ENCODE data around the gene MROH7.

Gene MROH7

GRCh38 chr1:54728027-54728426 is 86.4 kb downstream of the MROH7 start:
- TF ChIP-seq ZNF571 (tag by site-specific recombination; IDR thresholded peaks at IDR 0.05) (no peak), ZNF146 (tag by site-specific recombination; IDR thresholded peaks at IDR 0.05) (no peak), TCF7L2 (IDR thresholded peaks at IDR 0.05; ENCODE audit: borderline replicate concordance, low read depth, low read length) (no peak), ZNF175 (tag by site-specific recombination; IDR thresholded peaks at IDR 0.05) (no peak), ZNF10 (tag by site-specific recombination; IDR thresholded peaks at IDR 0.05) (no peak), TRIM28 (IDR thresholded peaks at IDR 0.05; ENCODE audit: borderline replicate concordance, low read length) (no peak), ZNF580 (tag by site-specific recombination; IDR thresholded peaks at IDR 0.05) (no peak), ZSCAN30 (tag by site-specific recombination; IDR thresholded peaks at IDR 0.05) (peak; percentile 65; the same call in 1 of the 2 replicates), ZNF670 (tag by site-specific recombination; IDR thresholded peaks at IDR 0.05; ENCODE audit: low read depth) (no peak), ZNF513 (tag by site-specific recombination; IDR thresholded peaks at IDR 0.05) (no peak), GLI2 (tag by site-specific recombination; IDR thresholded peaks at IDR 0.05; ENCODE audit: borderline replicate concordance, low read depth) (no peak), ZNF639 (tag by site-specific recombination; IDR thresholded peaks at IDR 0.05) (no peak), ZNF449 (tag by site-specific recombination; IDR thresholded peaks at IDR 0.05) (no peak), ZBTB17 (tag by site-specific recombination; IDR thresholded peaks at IDR 0.05) (0 out of 2 replicates have a peak, but pooled peaks have one; percentile 17)
- Histone ChIP-seq H3K36me3 (ENCODE audit: control insufficient read depth in 2 of 2, insufficient read depth in 1 of 2, low read length in 2 of 2) (peaks cover 45 to 93% of the 10 kb centered on the region in 2 experiments), H3K27ac (ENCODE audit: extremely low read depth, low read depth, low read length) (no peak overlapping the region), H3K4me1 (ENCODE audit: control insufficient read depth, insufficient read depth, low read length) (no peaks in the 10 kb centered on the region), H3K4me3 (ENCODE audit: low read depth, low read length) (no peak overlapping the region), H3K9me3 (ENCODE audit: control insufficient read depth, insufficient read depth, low read depth, low read length) (no peaks in the 10 kb centered on the region)
- ChIA-PET CTCF (interaction anchor here (0.6 to 0.7 kb wide), 2 partner anchors 1136 to 1565 kb away, joined by 3 to 4 read pairs; no protein-coding TSS in a partner anchor), POLR2A (no interaction called here)

GRCh38 chr1:54736685-54737084 is 95.1 kb downstream of the MROH7 start:
- no peaks in the 10 kb centered on the region for H3K4me1 ChIP-seq (ENCODE audit: control insufficient read depth, insufficient read depth, low read length)
- no peak for TF ChIP-seq ZNF518A (tag by site-specific recombination; conservative IDR thresholded peaks at IDR 0.05; ENCODE audit: low read depth)
- no peak for TF ChIP-seq ZBTB21 (tag by site-specific recombination; IDR thresholded peaks at IDR 0.05)
- no peak for TF ChIP-seq ZNF433 (tag by site-specific recombination; IDR thresholded peaks at IDR 0.05; ENCODE audit: low read depth)
- no peak for TF ChIP-seq ZNF223 (tag by site-specific recombination; IDR thresholded peaks at IDR 0.05)
- TF ChIP-seq ZNF274 (IDR thresholded peaks at IDR 0.05; ENCODE audit: low read length) = no peak
- no peak for TF ChIP-seq ZNF274 (tag by site-specific recombination; IDR thresholded peaks at IDR 0.05; ENCODE audit: borderline replicate concordance)
- no peak for TF ChIP-seq PRDM1 (tag by site-specific recombination; IDR thresholded peaks at IDR 0.05)
- TF ChIP-seq ZNF423 (tag by site-specific recombination; IDR thresholded peaks at IDR 0.05) = no peak
- TF ChIP-seq ZNF211 (tag by site-specific recombination; IDR thresholded peaks at IDR 0.05; ENCODE audit: low read depth) = no peak
- CTCF ChIA-PET = no interaction called here
- no peak overlapping the region for H3K27ac ChIP-seq (ENCODE audit: extremely low read depth, low read depth, low read length)
- no peak overlapping the region for H3K4me3 ChIP-seq (ENCODE audit: low read depth, low read length)
- H3K9me3 ChIP-seq (ENCODE audit: control insufficient read depth, insufficient read depth, low read depth, low read length) = no peaks in the 10 kb centered on the region
- H3K36me3 ChIP-seq (ENCODE audit: control insufficient read depth in 2 of 2, insufficient read depth in 1 of 2, low read length in 2 of 2) = peaks cover 44 to 88% of the 10 kb centered on the region in 2 experiments
- POLR2A ChIA-PET = no interaction called here
